Dedifferentiated amniotic fluid mesenchymal stem cell (primary cell): Measurements from ENCODE around the gene RFPL4A.
"Not testable (repeated sequence)": the region's sequence is repeated elsewhere in the genome, so short reads cannot be mapped to it uniquely, and the experiment has no call there.

ENCODE experiments used
- DNase-seq: peaks from one replicate; pipeline ENCODE4 v3.0.0-alpha.2; 2016; ENCODE audit errors: extremely low spot score

The RFPL4A gene

GRCh38 chr19:55758797-55759196 lies at the start of gene RFPL4A:
RFPL4A (plus strand) TSS chr19:55759097; CDS start chr19:55761801, 2,704 bp downstream.
- not testable (repeated sequence) for DNase-seq

- no peak for DNase-seq
These were observed 47.2 kb upstream of the RFPL4A start for GRCh38 chr19:55711719-55712118.

- DNase-seq: no peak
These were observed 45.9 kb upstream of the RFPL4A start for GRCh38 chr19:55712804-55713631.

- DNase-seq: no peak
These were observed 42.4 kb upstream of the RFPL4A start for GRCh38 chr19:55716531-55716930.

- DNase-seq: no peak
These were observed 41.6 kb upstream of the RFPL4A start for GRCh38 chr19:55717251-55717650.

GRCh38 chr19:55717879-55718711 lies 40.8 kb upstream of the RFPL4A start:
- not testable (repeated sequence) for DNase-seq

GRCh38 chr19:55720214-55720746 lies 38.6 kb upstream of the RFPL4A start:
- DNase-seq: no peak

GRCh38 chr19:55720801-55721200 lies 38.1 kb upstream of the RFPL4A start:
- no peak for DNase-seq

GRCh38 chr19:55723491-55723890 lies 35.4 kb upstream of the RFPL4A start:
- no peak for DNase-seq

GRCh38 chr19:55730378-55730777 lies 28.5 kb upstream of the RFPL4A start:
- not testable (repeated sequence) for DNase-seq

GRCh38 chr19:55738302-55738701 lies 20.6 kb upstream of the RFPL4A start, which contains the start of gene NLRP9:
NLRP9 (minus strand) TSS chr19:55738402; CDS start chr19:55738374, 28 bp downstream.
- no peak for DNase-seq

- no peak for DNase-seq
These were observed 8.2 kb upstream of the RFPL4A start for GRCh38 chr19:55750715-55751114.

- DNase-seq: no peak
These were observed 5.5 kb upstream of the RFPL4A start for GRCh38 chr19:55753401-55753800.

- not testable (repeated sequence) for DNase-seq
These were observed 2.1 kb upstream of the RFPL4A start for GRCh38 chr19:55756808-55757207.

GRCh38 chr19:55766466-55766865 lies 7.6 kb downstream of the RFPL4A start:
- no peak for DNase-seq

GRCh38 chr19:55768818-55769217 lies 9.9 kb downstream of the RFPL4A start, which contains the start of gene RFPL4AL1:
RFPL4AL1 (plus strand) TSS chr19:55769118; CDS start chr19:55771805, 2,687 bp downstream.
- DNase-seq: not testable (repeated sequence)

GRCh38 chr19:55769632-55770031 lies 10.7 kb downstream of the RFPL4A start:
- not testable (repeated sequence) for DNase-seq

- DNase-seq: no peak
These were observed 18.6 kb downstream of the RFPL4A start for GRCh38 chr19:55777528-55777927.

- DNase-seq: no peak
These were observed 19.4 kb downstream of the RFPL4A start for GRCh38 chr19:55778331-55778730.

- DNase-seq: no peak
These were observed 22.2 kb downstream of the RFPL4A start for GRCh38 chr19:55781112-55781511.

- DNase-seq: no peak
These were observed 36.1 kb downstream of the RFPL4A start for GRCh38 chr19:55795021-55795420.

GRCh38 chr19:55801416-55801815 lies 42.5 kb downstream of the RFPL4A start:
- DNase-seq: no peak
